ENCODE measurements around the gene ZNF148.

DNA sequence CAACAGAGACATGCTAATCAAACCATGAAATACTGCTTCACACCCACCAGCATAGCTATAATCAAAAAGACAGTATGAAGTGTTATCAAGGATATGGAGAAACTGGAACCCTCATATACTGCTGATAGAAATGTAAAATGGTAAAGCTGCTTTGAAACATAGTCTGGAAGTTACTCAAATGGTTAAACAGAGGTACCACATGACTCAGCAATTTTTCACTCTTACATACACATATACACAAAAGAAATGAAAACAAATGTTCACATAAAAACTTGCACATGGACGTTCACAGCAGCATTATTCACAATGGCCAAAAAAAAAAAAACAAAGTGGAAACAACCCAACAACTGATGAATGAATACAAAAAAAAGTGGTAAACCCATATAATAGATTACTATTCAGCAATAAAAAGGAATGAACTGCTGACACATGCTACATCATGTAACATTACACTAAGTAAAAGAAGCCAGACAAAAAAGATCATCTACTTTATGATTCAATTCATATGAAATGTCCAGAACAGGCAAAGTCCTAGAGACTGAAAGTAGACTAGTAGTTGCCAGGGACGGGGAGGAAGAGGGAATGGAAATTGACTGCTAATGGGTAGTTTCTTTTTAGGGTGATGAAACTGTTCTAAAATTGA lies 23.2 kb downstream of the ZNF148 start:
- TF ChIP-seq YY1 (IDR thresholded peaks at IDR 0.05; ENCODE audit: insufficient read depth, insufficient read length) (no peak), ZNF274 (IDR thresholded peaks at IDR 0.05; ENCODE audit: low read depth, low read length) (no peak), SUZ12 (IDR thresholded peaks at IDR 0.05; ENCODE audit: extremely low read depth, insufficient read depth, insufficient read length) (no peak)
